Stimulated activated naive CD4-positive, alpha-beta T cell (primary cell): ENCODE measurements around the gene UBE2G2.
"Not testable (repeated sequence)": the region's sequence is repeated elsewhere in the genome, so short reads cannot be mapped to it uniquely, and the experiment has no call there.

Experiments
- DNase-seq, 6 experiments: peaks; one replicate each; lab custom pipeline; 2025; lab: John Stamatoyannopoulos, UW

UBE2G2 gene

GRCh38 chr21:44836349-44836665 lies 34.7 kb upstream of the UBE2G2 start:
- no peak for DNase-seq

GRCh38 chr21:44835647-44835973 lies 34.0 kb upstream of the UBE2G2 start:
- DNase-seq: no peak

GRCh38 chr21:44834951-44835646 lies 33.5 kb upstream of the UBE2G2 start:
- DNase-seq: no peak

- no peak for DNase-seq
Observed at GRCh38 chr21:44834231-44834950, 32.8 kb upstream of the UBE2G2 start.

- DNase-seq: no peak
Observed at GRCh38 chr21:44833663-44834062, 32.0 kb upstream of the UBE2G2 start.

- DNase-seq: not testable (repeated sequence)
Observed at GRCh38 chr21:44832516-44833255, 31.1 kb upstream of the UBE2G2 start.

GRCh38 chr21:44831227-44831860 lies 29.7 kb upstream of the UBE2G2 start:
- peak in 1 of 6 experiments; percentile 13 for DNase-seq

GRCh38 chr21:44829507-44830092 lies 28.0 kb upstream of the UBE2G2 start:
- no peak for DNase-seq

- DNase-seq: no peak
Observed at GRCh38 chr21:44828362-44829056, 26.9 kb upstream of the UBE2G2 start.

GRCh38 chr21:44823179-44823660 lies 21.6 kb upstream of the UBE2G2 start:
- no peak for DNase-seq

GRCh38 chr21:44822484-44823178 lies 21.0 kb upstream of the UBE2G2 start:
- DNase-seq: no peak

- no peak for DNase-seq
Observed at GRCh38 chr21:44820851-44821250, 19.2 kb upstream of the UBE2G2 start.

- no peak for DNase-seq
Observed at GRCh38 chr21:44819283-44820243, 17.9 kb upstream of the UBE2G2 start.

GRCh38 chr21:44818640-44819011 lies 17.0 kb upstream of the UBE2G2 start:
- no peak for DNase-seq

- peak; percentile 78 to 93 (median 84) for DNase-seq
Observed at GRCh38 chr21:44817914-44818639, 16.5 kb upstream of the UBE2G2 start, which contains the start of gene SUMO3. Gene SUMO3, minus strand, starts transcription at chr21:44818062. Its CDS starts 94 bp downstream, at chr21:44817968.

GRCh38 chr21:44817506-44817880 lies 15.9 kb upstream of the UBE2G2 start:
- DNase-seq: peak; percentile 78 to 93 (median 91)

- DNase-seq: no peak
Observed at GRCh38 chr21:44816761-44817505, 15.3 kb upstream of the UBE2G2 start.
